GM21528 (cell line): Measurements from ENCODE around the gene FNDC10.
A peak's percentile ranks its signal among the peaks of the same experiment; 100 is the strongest.
"Not testable (repeated sequence)": the region's sequence is repeated elsewhere in the genome, so short reads cannot be mapped to it uniquely, and the experiment has no call there.

Source experiments
- ATAC-seq: cut with Tn5 transposase; IDR thresholded peaks from one replicate; pipeline ENCODE4 v1.9.1; 2021; ENCODE audit warnings: mild to moderate bottlenecking, moderate library complexity; ENCODE audit not compliant: unreplicated experiment, low FRiP score

FNDC10 gene

DNA sequence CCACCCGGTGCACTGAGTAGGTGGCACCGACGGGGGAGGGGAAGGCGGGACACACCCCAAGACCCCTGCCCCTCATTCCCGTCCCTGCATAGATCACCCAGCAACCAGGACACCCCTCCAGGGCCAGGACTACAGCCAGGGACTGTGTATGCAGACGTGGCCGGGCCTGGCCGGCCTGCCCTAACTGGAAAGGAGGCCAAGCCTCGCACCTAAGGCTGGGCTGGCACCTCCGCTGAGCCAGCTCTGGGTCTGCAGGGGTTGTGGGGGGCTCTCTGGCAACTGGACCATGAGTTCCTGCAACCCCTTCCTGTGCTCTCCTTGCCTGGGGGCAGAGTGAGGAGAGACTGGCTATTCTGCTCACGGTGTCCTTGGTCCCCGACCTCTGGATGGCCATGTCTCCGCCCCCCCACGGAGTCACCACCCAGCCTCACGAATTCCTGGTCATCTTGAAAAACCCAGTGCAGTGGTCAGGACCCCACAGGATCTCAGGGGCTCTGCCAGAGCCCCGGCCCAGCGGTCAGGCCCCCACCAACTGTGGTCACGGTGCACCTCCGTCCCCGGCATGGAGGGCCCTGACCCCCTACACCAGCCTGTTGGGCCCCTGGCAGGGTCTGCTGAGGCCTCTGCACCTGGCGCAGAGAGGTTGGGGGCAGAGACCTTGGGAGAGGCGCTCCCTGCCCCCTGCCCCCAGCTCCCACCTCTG lies 1.1 kb upstream of the FNDC10 start:
- ATAC-seq: no peak

DNA sequence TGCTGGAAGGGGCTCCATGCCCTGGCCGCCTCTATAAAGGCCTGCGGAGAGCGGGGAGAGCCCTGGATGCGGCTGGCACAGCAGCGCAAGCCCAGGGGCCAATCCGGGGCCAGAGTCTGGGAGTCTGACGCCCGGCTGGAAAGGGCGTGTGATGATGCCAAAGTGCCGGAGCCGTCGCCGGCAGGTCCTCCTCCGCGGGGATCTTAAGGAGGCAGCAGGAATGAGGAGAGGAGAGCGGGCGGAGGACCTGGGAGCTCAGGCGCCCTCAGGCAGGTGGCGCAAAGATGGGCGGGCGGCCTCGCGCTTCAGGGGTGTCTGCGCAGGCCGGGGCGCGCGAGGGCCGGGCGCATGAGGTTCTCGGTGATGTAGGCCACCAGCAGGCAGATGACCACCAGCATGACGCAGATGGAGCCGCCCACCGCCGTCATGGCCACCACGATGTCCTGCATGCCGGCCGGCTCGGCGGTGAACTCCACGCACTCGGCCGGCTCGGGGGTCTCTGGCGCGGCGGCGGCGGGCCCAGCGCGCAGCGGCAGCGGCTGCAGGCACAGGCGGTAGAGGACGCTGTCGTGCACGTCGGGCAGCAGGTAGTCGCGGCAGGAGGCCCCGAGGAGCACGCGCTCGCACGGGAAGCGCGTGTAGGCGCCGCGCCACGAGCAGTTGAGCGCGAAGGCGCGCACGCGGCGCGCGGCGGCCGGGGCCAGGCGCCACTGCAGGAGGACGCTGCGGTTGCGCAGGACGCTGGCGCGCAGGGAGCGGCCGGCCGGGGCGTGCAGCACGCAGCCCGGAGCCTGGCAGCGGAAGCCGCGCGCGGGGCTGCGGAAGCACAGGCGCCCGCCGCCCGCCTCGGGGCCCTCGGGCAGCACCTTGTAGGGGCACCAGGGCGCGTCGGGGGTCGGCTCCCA lies 653 bp downstream of the FNDC10 start:
- no peak for ATAC-seq

- no peak for ATAC-seq
Measured at GRCh38 chr1:1598720-1599029, 1.3 kb downstream of the FNDC10 start.

- ATAC-seq: no peak
Measured at GRCh38 chr1:1598051-1598719, 1.8 kb downstream of the FNDC10 start.

- ATAC-seq: no peak
Measured at GRCh38 chr1:1597275-1597930, 2.5 kb downstream of the FNDC10 start.

DNA sequence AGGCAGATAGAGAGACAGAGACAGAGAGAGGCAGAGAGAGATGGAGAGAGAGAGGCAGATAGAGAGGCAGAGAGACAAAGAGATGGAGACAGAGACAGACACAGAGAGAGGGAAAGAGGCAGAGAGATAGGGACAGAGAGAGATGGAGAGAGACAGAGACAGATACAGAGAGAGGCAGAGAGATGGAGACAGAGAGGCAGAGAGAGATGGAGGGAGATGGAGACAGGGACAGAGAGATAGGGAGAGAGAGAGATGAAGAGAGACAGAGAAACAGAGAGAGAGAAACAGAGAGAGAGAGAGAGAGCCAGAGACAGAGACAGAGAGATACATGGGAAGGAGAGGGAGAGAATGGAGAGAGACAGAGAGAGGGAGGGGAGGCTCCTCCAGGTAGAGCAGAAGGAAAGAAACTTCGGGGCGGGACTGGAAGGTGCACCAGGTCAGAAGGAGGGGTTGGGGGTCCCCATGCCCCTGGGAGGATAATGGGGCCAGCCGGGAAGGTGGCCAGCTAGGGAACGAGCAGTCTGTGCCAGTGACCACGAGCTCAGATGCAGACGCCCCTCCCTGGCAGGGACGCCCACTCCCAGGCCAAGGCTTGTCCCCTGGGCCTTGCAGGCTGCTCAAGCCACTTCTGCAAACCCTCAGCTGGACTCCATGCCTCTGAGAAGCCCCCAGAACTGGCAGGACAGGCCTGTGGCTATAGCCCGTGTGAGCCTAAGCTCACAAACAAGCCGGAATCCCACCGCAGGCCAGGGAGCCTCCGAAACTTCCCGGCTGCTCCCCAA lies 3.3 kb downstream of the FNDC10 start:
- ATAC-seq: no peak

DNA sequence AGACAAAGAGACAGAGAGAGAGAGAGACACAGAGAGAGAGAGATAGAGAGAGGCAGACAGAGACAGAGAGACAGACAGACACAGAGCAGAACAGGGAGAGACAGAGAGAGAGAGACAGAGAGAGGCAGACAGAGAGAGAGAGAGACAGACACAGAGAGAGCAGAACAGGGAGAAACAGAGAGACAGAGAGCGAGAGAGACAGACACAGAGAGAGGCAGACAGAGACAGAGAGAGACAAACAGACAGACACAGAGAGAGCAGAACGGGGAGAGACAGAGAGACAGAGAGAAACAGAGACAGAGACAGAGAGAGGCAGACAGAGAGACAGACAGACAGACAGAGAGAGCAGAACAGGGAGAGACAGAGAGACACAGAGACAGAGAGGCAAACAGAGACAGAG lies 4.6 kb downstream of the FNDC10 start:
- not testable (repeated sequence) for ATAC-seq

DNA sequence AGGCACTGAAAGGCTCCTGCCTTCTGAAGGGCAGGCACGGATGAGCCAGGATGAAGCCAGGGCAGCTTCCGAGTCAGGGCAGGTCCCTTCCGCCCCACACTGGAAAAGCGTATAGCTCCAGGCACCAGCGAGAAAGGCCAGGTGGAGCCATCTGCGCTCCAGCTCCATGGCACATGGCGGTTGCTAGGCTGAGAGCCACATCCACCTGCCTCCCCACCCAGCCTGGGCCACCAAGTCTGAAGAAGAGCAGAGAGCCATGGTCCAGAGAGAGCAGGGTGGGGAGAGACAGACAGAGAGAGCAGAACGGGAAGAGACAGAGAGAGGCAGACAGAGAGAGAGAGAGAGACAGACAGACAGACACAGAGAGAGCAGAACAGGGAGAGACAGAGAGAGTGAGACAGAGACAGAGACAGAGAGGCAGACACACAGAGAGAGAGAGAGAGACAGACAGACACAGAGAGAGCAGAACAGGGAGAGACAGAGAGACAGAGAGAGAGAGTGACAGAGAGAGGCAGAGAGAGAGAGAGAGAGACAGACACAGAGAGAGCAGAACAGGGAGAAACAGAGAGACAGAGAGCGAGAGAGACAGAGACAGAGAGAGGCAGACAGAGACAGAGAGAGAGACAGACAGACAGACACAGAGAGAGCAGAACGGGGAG lies 5.2 kb downstream of the FNDC10 start:
- no peak for ATAC-seq

GRCh38 chr1:1593834-1594601 lies 5.9 kb downstream of the FNDC10 start:
- ATAC-seq: no peak

- ATAC-seq: no peak
Measured at GRCh38 chr1:1591452-1591851, 8.5 kb downstream of the FNDC10 start.

DNA sequence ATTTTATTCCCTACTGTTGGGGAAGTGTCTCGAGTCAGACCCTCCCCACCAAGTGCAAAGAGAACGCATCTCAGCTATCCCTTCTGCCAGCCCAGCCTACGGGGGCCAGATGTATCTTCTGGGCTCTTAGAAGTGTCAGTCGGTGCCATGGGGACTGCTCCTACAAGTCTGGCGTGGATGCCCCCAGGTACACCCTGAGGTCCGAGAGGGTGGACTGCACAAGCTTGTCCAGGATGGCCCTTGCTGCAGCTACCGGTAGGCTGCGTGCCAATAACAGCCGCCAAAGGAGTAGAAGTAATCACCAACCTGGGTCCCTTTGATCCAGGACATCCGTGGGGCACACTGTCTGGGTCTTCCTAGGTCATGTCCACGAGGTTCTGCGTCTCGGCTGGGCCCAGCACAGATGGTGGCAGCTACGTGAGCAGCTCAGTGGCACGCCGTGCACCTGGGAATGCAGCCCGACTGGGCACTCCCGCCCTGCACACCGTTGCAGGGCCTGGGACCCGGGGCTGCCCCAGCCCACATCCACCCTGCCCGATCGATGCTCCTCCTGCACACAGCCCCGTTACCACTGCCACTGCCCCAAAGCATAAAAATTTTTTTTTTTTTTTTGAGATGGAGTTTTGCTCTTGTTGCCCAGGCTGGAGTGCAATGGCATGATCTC lies 16.5 kb downstream of the FNDC10 start:
- ATAC-seq: no peak

- ATAC-seq: no peak
Measured at GRCh38 chr1:1582585-1583346, 17.2 kb downstream of the FNDC10 start.

GRCh38 chr1:1578371-1578940 lies 21.5 kb downstream of the FNDC10 start:
- ATAC-seq: no peak

DNA sequence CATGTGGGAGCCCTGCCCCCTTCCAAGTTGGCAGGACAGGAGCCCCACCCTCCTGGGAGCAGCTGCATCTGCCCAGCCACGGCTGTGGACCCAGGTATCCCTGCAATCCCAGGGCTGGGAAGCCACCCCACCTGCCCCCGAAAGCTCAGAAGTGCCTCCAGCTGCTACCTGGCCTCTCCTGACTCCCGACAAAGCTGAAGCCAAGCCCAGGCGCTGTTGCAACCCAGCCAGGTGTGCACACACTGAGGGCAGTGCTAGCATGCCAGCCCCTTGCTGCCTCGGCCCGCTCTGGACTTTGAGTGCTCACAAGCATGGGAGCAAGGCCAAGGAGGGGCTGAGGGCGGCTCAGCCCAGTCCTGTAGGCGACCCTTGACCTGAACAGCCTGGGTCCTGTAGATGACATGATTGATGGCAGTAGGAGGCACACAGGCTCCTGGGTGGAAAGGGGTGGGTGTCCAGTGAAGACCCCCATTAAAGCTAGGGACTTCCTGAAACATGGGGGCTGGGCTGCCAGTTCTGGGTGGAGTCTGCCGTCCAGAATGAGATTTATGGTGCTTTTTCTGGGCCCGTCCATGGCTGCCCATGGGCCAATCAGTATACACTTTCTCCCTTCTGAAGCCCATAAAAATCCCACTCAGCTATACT lies 22.4 kb downstream of the FNDC10 start:
- ATAC-seq: no peak

- peak; percentile 67 for ATAC-seq
Measured at GRCh38 chr1:1574721-1575537, 25.0 kb downstream of the FNDC10 start, which contains the start of gene SSU72. SSU72 (minus strand) TSS chr1:1574863; CDS start chr1:1574557, 306 bp downstream.
